NCI-H1048 (cell line): Measurements from ENCODE around the gene MALAT1.
"Not testable (repeated sequence)": the region's sequence is repeated elsewhere in the genome, so short reads cannot be mapped to it uniquely, and the experiment has no call there.

Experiments
- DNase-seq: peaks from one replicate; lab custom pipeline; 2025; lab: John Stamatoyannopoulos, UW

MALAT1 gene

DNA sequence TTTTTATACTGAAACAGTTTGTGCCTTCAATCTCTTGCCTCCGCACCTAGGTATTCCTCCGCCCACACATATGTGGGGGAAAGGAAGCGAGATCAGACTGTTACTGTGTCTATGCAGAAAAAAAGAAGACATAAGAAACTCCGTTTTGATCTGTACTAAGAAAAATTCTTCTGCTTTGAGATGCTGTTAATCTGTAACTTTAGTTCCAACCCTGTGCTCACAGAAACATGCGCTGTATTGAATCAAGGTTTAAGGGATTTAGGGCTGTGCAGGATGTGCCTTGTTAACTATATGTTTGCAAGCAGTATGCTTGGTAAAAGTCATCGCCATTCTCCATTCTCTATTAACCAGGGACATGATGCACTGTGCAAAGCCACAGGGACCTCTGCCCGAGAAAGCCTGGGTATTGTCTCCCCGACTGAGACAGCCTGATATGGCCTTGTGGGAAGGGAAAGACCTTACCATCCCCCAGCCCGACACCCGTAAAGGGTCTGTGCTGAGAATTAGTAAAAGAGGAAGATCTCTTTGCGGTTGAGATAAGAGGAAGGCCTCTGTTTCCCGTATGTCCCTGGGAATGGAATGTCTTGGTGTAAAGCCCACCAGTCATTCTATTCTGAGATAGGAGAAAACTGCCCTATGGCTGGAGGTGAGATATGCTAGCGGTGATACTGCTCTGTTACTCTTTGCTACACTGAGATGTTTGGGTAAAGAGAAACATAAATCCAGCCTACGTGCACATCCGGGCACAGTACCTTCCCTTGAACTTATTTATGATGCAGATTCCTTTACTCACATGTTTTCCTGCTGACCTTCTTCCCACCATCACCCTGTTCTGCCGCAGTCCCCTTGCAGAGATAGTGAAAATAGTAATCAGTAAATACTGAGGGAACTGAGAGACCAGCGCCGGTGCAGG is 24.1 kb downstream of the MALAT1 start:
- not testable (repeated sequence) for DNase-seq

DNA sequence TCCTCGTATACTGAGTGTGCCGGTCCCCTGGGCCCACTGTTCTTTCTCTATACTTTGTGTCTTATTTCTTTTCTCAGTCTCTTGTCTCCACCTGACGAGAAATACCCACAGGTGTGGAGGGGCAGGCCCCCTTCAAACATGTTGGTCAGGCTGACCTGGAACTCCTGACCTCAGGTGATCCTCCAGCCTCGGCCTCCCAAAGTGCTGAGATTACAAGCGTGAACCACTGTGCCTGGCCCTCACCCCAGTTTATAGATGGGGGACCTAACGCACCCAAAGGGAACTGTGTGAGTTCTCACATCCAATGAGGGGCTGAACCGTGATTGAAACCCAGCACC is 24.8 kb downstream of the MALAT1 start:
- DNase-seq, result not testable (repeated sequence)

DNA sequence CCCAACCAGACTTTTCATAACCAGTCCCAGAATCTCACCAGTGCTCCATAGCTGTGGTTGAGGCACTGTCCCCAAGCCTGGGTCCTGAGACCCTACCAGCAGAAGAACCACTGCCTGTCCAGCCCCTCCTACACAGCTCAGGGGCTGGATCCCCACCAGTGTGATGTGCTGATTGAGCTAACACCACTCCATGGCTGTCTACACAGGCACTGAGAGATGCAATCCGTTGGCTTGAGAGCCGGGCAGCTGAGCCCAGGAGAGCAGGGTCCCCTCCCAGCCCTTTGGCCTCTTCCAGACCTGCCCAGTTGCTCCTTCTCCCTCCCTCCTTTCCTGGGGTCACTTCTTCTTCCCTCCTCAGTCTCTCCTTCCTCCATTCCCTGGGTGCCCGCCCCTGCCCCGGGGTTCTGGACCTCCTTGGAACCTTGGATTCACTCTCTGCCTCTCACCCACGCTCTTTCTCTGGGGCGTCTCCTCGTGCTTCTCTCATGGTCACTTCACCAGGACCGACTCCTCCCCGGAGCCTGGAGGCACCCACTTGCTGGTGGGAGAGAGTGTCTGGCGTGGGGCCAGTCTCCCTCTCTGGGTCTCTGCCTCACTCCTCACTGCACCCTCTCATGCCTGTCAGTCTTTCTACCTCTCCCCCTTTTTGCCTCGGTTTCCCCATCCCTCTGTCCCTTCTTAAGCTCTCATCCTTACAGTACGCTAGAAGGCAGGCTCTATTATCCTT is 25.3 kb downstream of the MALAT1 start:
- no peak for DNase-seq

DNA sequence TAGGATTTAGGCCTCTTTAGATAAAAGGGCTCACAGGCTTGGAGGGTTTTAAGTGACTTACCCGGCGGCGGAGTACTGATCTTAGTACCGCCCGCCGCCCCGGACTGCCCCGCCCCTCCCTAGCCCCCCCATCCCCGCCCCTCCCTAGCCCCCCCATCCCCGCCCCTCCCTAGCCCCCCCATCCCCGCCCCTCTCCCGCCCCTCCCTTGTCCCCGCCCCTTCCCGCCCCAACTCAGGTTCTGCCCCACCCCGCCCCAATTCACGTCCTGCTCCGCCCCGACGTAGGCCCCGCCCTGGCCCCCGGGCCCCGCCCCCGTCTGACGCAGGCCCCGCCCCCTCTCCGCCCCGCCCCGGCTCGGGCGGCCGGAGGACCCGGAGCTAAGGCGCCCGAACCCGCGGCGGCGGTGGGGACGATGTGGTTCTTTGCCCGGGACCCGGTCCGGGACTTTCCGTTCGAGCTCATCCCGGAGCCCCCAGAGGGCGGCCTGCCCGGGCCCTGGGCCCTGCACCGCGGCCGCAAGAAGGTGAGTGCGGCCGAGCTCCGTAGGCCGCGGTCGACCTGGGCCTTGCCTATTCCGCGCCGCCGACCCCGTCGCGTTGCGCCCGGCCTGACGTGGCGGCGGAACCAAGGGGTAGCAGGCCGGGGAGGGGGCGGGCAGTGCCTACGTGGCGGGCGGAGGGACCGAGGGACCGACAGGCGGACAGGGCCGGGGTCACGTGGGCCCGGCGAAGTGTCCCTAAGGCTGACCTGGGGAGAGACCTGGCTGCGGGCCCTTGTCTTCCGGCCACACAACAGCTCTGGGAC is 26.1 kb downstream of the MALAT1 start, which contains the start of gene SCYL1:
Gene SCYL1, plus strand, starts transcription at position 343 of the 805 bp plus-strand sequence. Its CDS starts 71 bp downstream, at position 414.
- no peak for DNase-seq

DNA sequence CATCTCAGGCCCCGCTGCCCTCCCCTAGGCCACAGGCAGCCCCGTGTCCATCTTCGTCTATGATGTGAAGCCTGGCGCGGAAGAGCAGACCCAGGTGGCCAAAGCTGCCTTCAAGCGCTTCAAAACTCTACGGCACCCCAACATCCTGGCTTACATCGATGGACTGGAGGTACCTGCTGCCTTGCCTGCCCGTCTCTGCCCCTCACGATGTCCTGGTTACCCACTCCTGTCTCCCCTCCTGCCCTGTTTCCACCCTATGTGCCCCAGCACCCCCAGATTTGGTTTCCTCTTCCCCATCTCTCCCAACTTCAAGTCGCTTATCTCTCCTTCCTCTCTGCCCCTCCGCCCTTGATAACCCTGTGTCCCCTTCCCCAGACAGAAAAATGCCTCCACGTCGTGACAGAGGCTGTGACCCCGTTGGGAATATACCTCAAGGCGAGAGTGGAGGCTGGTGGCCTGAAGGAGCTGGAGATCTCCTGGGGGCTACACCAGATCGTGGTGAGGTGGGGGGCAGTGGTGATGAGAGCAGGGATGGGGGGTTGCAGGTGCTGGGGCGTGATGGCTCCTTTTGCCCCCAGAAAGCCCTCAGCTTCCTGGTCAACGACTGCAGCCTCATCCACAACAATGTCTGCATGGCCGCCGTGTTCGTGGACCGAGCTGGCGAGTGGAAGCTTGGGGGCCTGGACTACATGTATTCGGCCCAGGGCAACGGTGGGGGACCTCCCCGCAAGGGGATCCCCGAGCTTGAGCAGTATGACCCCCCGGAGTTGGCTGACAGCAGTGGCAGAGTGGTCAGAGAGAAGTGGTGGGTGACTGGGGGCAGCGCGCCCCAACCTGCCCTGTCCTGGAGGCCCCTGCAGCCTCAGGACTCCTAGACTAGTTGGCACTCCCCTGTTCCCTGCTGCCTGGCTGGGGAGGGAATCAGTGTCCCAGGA is 27.0 kb downstream of the MALAT1 start:
- DNase-seq, result no peak

DNA sequence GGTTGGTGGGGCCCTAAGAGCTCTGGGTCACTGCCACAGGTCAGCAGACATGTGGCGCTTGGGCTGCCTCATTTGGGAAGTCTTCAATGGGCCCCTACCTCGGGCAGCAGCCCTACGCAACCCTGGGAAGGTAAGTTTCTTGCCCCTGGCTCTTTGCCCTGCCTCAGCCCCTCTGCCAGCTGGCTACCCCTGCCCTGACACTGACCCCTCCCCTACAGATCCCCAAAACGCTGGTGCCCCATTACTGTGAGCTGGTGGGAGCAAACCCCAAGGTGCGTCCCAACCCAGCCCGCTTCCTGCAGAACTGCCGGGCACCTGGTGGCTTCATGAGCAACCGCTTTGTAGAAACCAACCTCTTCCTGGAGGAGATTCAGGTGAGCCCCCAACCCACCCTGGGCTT is 27.9 kb downstream of the MALAT1 start:
- no peak for DNase-seq

DNA sequence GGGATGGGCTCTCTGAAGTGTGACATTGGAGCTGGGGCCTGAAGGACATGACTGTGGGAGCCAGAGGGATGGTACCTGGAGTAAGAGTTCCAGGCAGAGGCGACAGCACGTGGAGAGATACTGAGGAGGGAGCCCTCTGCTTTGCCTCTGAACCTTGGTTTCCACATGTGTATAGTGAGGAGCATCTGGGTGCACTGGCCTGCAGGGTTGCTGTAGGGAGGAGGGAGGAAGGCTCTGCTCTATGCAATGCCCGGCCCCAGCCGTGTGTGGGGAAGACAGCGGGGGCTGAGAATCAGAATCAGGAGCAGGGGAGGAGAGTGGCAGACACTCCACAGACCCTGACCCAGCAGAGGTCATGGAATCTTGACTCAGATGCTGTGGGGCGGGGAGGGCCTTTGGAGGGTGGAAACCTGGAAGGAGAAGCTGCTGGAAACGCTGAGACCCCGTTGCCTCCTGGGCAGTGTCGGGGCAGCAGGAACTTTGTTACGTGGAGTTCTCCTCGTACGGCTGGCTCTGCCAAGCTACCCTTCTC is 30.0 kb downstream of the MALAT1 start:
- no peak for DNase-seq

DNA sequence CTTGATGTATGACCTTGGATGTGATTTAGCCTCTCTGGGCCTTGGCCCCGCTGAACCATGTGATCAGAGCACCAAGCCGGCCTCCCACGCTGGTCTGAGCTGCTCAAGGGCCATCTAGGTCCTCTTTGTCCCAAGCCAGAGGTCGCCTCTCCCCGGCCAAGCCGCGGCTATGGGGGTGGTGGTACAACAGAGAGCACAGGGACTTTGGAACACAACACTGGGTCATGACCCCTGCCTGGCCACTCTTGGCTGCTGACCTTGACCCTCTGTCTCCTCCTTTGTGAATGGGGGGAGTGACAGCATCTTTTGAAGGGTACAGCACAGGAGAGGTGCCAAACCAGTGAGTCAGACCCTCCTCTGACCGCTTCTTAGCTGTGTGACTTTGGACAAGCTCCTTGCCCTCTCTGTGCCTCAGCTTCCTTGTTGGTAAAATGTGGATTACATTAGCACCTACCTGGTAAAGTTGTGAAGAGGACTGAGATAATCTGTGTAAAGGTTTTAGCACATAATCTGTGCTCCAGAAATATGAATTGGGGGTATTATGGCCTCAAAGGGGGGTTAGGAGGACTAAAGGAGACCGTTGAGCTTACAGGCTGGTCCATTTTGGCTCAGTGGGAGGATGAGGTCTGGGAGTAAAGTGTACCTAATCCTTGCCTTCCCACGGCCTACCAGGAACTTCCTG is 30.8 kb downstream of the MALAT1 start:
- no peak for DNase-seq

DNA sequence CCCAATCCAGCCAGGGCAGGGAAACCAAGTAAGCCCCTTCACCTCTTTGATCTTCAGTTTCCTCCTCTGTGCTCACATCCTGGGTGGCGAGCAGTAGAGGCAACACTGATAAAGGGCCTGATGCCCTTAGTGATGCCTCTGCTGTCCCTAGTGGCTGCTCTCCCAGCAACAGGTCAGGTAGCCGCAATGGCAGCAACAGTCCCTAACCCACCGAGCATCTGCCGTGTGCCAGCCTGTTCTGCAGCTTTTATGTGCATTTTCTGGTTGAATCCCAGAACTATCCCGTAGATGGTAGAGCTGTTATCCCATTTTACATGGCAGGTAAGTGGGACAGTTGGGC is 31.3 kb downstream of the MALAT1 start:
- no peak for DNase-seq

DNA sequence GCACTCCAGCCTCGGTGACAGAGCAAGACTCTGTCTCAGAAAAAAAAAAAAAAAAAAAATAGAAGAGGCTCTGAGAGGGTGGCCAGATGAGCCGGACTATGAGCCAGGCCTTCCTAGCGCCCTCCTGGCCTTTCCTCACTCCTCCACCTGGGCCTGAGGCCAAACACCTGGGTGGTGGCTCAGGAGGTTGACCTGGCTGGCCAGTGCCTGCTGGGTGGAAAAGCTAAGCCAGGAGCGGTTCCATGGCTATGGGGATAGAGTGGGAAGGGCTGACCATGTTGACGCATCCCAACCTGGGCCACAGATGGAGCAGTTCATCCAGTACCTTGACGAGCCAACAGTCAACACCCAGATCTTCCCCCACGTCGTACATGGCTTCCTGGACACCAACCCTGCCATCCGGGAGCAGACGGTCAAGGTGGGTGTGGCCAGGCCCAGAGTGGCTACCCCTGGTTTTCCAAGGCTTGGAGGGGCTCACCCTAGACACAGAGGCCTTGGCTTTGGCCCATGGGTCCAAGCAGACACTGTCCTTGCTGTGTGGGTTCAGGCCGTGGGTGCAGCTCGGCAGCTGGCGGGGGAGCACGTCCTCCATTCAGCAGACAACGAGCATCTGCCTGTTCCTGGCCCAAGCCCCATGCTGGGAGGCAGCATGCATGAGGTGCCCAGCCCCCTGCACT is 33.7 kb downstream of the MALAT1 start:
- no peak for DNase-seq

DNA sequence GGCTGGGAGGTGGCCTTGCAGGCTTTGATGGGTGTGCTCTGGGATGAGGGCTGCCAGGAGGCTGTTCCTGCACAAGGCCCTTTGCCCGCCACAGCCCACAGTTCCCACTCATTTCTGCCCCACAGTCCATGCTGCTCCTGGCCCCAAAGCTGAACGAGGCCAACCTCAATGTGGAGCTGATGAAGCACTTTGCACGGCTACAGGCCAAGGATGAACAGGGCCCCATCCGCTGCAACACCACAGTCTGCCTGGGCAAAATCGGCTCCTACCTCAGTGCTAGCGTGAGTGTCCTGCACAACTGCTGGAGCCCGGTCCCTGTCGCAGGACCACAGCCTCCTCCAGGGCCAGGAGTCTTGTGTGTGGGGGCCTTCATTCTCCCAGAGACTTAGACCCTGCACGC is 36.3 kb downstream of the MALAT1 start:
- DNase-seq, result no peak

DNA sequence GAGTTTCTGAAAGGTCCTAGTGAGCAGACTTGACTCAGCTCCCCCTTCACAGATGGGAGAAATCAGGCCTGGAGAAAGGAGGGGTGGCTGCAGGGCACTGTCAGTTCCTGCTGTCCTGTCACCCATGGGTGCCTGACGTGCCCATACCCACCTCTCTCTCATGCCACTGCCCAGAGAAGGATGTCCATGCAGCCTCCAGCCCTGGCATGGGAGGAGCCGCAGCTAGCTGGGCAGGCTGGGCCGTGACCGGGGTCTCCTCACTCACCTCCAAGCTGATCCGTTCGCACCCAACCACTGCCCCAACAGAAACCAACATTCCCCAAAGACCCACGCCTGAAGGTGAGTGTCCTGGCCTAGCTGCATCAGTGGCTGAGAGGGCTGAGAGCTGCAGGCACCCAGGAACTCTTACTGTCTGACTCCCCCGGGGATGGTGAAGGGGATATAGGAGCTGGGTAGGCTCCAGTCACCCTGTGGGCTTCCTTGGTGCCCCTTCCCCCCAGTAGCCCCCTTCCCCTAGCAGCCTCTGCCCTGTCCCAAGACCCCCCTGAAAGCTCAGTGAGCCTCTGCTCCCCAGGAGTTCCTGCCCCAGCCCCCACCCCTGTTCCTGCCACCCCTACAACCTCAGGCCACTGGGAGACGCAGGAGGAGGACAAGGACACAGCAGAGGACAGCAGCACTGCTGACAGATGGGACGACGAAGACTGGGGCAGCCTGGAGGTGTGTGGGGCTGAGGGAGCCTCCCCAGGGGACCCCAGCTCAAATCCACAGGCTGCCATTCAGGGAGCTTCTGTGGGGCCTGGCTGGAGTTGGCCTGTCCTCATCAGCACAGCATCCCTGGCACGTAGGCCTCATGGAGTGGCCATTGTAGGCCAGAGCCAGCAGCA is 37.8 kb downstream of the MALAT1 start:
- DNase-seq, result no peak

DNA sequence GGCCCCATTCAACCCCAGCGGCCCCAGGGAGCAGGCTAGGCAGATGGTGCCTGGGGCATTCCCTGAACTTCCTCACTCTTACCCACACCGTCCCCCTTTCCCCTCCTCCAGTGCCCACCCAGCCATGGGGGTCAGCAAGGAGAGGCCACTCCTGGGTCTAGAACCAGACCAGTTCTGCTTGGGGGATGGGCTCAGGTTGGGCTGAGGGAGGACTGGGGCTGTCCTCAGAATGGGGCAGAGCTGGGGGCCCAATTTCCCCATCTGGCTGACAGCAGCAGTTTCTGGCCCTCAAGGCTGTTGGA is 38.4 kb downstream of the MALAT1 start:
- no peak for DNase-seq

DNA sequence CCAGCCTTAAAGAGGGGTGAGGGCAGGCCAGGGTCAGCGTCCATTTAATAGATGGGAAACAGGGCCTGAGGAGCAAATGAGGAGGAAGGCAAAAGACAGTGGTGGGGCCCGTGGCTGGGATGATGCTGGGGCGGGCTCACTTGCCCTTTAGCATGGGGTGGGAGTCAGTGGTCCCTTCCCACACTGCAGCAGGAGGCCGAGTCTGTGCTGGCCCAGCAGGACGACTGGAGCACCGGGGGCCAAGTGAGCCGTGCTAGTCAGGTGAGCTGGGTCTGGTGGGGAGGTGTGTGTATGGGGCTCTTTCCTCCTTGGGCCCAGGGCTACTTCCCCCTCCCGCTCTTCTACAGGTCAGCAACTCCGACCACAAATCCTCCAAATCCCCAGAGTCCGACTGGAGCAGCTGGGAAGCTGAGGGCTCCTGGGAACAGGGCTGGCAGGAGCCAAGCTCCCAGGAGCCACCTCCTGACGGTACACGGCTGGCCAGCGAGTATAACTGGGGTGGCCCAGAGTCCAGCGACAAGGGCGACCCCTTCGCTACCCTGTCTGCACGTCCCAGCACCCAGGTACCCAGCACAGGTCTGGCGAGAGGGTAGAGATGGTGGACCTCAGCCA is 38.9 kb downstream of the MALAT1 start:
- no peak for DNase-seq

DNA sequence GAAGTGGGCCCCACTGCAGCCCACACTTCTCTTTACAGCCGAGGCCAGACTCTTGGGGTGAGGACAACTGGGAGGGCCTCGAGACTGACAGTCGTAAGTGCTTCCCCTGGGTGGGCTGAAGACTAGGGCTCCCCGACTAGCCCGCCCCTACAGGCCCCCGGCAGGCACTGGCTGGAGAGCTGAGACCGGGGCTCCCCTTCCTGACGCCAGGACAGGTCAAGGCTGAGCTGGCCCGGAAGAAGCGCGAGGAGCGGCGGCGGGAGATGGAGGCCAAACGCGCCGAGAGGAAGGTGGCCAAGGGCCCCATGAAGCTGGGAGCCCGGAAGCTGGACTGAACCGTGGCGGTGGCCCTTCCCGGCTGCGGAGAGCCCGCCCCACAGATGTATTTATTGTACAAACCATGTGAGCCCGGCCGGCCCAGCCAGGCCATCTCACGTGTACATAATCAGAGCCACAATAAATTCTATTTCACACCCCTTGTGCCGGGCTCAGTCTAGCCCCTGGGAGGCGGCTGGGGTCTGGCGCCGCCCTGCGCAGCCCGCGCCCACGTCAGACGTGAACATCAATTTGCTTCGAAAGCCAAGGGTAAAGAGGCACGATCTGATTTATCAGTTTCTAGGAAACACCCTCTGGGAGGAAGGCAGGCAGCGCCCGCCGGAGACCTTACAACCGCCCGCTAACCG is 39.5 kb downstream of the MALAT1 start:
- DNase-seq, result no peak

DNA sequence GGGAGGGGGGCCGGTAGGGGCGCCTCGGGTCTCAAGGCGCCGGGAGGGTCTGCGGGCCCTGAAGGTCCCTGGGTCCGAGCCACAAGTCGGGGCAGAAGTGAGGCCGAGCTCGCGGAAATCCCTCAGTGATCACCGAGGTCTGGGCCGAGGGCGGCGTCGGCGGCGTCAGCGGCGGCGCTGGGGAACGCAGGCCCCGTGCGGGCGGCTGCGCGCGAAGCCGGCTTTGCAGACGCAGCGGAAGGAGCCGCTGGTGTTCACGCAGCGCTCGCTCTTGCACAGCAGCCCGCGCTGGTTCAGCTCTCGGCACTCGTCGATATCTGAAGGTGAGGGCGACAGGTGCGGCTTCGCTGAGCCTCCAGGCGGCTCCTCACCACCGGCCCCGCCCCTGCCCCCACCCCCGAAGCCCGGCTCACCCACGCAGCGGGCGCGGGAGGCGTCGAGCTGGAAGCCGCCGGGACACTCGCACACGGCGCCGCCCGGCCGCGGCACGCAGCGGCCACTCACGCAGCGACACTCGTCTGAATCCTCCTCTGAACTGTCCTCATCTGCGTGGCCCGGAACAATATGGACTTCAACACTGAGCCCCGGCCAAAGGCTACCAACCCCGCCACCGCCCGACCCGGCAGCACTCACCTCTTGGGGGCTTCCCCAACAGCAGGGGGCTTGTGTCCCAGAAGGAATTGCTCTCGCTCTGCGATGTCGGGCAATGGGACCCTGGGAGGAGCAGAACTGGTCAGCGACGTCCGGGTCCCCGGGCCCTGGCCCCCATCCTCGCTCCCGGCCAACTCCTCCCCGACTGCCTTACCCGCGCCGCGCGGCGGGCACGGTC is 40.3 kb downstream of the MALAT1 start:
- DNase-seq, result no peak

DNA sequence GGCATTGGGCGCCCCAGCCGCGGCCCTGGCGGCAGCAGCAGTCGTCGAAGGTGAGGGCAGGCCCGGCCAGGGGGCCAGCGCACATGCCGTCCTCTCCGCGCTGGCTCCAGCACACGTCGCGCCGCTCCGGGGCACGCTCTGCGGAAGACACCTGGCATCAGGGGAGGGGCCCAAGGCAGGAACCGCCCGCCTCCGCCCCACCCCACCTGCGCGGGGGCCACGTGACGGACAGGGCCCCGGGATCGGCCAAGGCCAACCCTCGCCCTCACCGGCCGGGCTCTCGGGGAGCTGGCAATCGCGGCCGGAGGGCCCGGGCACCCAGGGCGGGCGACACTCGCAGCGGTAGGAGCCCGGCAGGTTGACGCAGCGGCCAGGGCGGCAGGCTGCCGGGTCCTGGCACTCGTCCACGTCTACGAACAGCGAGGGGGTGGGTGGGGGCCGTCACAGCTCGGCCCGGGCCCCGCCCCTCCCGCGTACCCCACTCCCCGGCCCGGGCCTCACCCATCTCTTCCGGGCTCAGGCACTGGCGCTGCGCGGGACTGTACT is 41.0 kb downstream of the MALAT1 start:
- no peak for DNase-seq
